Posterior cingulate gyrus (tissue), 11 donors: ENCODE results near the gene ERI3.
A peak's percentile ranks its signal among the peaks of the same experiment; 100 is the strongest.

Experiments used
- DNase-seq, 10 donors: peaks; one replicate each; pipeline versions ENCODE4 v3.0.0 to v3.0.0-alpha.2; 2020 to 2021; ENCODE audit warnings: mixed read lengths in 3 of 10
- intact Hi-C: fragments of 100-400 bp; cut with DNase I; formaldehyde crosslinking; loops from one replicate; pipeline ENCODE4 v1.15.1; 2023

The ERI3 gene

DNA sequence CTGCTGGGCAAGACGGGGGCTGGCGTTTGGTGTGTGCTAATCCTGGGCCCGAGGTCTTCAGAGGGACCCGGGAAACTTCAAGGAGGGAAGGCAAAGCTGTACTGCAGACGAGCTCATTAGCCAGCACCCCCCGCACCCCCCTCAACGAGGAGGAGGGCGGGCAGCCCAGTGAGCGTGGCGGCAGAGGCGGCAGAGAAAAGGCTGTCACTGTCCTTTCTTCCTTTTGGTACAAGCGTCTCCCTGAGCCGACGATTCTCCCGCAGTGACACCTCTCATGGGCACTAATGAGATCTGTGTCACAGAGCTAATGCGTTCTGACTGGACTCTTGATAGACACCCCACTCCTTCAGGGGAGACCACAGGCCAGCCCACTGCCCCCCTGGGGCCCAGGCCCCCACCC is 112.3 kb downstream of the ERI3 start:
- intact Hi-C loops, result no loop called here
- peak in 3 of 10 donors; percentile 37 to 82 (median 72) for DNase-seq

DNA sequence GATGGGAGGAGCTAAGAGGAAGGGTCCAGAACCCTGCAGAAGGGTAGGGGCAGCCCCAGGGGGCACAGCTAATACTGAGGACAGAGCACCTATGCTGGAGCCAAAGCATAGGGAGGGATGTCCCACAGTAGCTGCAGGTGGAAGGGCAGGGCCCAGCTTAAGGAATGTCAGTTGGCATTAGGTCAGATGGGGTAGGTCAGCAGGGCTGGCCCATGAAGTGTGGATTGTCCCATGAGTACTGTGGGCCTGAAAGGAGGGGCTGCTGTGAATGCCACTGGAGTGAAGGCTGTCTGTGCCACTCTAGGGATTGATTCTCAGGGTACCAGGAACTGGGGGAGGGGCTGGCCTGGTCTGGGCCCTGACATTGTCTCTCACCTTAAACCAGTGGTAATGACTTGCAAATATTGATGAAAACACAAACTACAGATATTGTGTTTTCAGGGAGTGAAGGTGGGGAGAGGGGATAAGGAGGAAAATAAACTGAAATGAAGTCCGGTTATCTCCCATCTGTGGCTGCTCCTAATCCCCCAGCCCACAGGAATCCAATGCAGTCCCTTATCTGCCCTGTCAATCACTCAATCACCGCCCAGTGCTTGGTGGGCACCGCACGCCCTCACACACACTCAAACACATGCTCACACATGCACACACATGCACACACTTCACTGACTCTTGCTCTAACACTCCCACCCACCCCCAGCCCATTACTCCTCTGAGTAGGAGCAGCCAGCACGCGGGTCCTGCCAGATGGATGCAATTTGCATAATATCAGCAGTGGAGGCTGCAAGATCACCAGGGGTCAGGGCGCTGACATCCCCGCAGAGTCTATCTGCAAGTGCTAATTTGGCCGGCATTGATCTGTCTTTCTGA is 114.0 kb downstream of the ERI3 start:
- peak in 1 of 10 donors; percentile 15 for DNase-seq
- intact Hi-C loops, result no loop called here

DNA sequence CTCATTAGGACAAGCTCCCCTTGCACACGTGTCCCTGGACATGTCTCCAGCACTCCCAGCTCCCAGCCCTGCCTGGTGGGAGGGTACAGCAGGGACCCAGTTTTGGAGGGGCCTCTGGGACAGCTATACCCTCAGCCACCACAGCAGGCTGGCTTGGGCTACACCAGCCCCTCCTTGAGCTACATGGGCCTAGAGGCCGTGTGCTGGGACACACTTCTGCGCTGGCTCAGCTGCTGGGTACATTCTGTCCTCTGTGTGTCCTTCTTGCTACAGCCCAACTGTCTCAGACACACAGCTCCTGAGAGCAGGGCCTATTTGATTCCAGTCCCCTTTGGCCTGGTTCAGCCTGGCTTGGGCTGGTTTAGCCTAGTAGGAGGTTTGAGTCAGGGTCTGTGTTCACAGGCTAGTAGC is 115.1 kb downstream of the ERI3 start:
- DNase-seq, result peak in 3 of 10 donors; percentile 27 to 83 (median 76)
- intact Hi-C loops, result no loop called here

DNA sequence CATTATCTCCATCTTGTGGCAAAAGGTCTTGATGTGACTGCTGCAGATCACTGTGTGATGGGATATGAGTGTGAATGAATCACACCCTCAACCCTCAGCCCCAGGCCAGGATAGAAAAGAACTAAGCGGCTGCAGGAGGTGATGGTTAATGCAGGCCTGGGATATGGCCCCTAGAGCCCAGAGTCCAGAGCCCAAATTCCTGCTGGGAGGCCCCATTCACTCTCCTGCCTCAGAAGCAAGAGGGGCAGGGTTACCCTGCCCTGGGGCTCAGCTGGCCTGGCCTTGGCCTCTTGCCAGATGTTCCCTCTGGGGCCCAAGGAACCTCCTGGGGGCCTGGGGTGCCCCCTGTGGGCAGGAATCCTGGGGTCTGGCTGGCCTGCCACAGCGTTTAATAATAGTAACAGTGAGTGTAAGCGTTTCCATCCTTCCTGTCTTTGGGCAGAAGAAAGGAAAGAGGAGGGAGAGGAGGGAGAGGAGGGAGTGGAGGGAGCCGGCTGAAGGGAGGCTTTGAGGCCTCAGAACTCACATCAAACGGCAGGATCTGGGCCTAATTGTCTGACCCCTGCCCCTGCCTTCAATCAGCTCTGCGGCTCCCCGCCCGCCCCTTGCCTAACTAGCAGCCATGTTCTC is 115.6 kb downstream of the ERI3 start:
- peak in 1 of 10 donors; percentile 34 for DNase-seq
- intact Hi-C loops, result no loop called here

DNA sequence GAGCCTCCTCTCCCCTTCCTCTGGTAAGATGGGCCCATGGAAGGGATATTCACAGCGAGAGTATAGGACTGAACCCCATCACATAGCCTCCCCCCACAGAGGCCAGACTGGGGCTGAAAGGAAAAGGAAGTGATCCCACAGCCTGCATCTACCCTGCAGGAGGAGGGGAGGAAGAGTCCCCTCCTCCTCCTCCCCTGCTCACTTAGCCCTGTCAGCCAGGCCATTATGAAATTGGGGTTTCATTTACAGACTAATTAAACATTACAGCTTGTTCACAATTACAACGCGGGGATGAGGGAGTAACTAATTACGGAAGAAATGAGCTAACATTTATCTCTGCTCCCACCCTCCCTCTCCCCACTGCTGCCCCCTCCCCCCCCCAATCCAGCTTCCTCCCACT is 116.4 kb downstream of the ERI3 start:
- DNase-seq, result peak in 1 of 10 donors; percentile 13
- intact Hi-C loops, result no loop called here

DNA sequence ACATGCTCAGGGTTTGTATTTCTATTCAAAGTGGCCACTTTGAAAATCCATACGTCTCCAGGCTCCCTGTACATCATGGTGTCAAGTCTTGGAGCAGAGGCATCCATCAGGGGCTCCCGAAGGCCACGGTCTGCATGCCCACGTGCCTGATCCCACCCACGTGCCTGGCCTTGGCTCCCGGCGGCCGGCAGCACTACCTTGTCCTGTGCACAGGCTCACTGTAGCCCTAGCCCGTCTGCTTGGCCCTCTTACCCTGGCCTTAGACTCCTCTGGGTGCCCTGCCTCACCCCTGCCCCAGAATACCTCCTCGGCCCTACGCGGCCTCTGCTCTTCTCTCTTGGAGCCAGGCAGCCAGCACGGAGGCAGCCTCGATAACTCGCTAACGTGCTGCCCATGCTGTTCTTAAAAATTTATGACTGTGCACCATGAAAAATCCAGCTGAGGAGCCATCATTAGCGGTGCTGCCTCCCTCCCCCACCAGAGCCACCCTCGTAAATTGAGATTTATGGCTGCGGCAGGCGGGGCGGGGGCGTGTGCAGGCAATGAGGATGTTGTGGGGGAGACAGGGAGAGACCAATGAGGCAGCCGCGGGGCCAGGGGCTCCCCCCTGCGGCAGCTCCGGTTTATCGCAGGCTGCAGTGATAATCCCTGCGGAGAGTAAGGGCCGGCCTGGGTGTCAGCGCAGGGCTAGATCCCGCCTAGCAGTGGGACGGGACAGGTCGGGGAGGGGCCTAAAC is 117.2 kb downstream of the ERI3 start:
- DNase-seq, result peak in 4 of 10 donors; percentile 36 to 91 (median 88)
- intact Hi-C loops, result no loop called here

DNA sequence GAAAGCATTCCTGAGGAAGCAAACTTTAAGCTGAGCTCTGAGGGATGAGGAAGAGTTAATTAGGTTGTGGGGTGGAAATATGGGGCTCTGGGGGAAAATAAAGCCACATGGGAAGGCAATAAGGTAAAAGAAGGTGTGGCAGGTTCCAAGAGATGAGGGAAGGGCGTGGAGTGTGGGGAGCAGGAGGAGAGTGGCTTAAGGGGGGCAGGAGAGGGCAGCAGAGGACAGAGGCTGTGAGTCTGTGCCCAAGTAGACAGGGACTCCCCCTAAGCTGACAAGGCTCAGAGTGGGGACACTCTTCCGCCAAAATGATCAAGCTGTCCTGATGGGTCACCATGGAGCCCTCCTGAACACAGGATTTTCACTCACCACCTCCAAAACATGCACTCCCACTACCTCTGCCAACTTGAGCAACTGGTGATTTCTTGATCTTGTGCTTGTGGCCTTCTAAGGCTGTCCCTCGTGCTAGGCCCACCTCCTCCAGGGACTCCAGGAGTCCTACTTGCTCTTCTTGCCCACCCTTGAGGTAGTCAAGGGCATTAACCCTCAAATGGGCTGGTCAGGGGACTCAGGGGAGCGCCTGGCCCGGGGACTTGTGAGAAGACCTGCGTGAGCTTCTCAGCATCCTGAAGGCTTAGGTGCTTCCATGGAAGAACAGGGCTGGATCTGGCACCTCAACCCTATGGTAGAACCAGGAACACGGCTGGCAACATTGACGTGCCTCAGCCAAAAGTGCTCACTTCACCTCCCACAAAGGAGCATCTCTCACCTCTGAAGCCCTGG is 118.4 kb downstream of the ERI3 start:
- DNase-seq, result peak in 1 of 10 donors; percentile 10
- intact Hi-C loops, result no loop called here

DNA sequence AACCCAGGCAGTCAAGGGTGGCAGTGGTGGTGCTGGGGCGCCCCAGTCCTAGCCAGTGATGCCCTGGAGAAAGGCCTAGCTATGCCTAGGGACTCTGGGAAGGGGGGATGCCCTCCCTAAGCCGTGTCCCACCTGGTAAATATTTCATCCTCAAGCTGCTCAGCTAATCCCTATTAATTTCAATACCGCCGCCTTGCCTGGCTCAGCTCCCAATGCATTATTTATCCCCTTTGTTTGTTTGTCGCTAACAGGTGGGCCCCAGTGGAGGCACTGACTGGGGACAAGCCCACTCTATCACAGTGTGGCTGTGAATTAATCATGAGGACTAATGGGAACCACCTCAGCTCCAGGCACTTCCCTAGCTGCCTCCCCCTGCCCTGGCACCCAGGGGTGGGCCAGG is 119.2 kb downstream of the ERI3 start:
- intact Hi-C loops, result no loop called here

DNA sequence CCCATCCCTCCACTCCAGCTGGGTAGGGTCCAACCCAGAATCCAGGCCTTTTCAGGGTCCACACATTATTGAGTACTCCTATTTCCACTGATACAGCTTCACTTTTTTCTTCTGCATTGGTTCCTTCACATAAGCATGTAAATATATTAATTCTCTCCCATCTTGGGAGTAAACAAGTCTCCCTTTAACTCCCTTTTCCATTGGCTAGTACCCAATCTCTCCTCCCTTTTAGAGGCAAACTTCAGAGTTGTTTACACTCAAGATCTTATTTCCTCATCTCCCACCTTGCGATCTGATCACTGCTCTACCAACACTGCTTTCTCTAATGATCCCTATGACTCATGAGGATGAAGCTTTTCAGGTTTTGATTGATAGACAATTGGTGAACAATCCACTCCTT is 121.5 kb downstream of the ERI3 start:
- intact Hi-C loops, result no loop called here
- no peak for DNase-seq

More for the DNA sequence above, 119.2 kb downstream of the ERI3 start:
- no peak for DNase-seq

DNA sequence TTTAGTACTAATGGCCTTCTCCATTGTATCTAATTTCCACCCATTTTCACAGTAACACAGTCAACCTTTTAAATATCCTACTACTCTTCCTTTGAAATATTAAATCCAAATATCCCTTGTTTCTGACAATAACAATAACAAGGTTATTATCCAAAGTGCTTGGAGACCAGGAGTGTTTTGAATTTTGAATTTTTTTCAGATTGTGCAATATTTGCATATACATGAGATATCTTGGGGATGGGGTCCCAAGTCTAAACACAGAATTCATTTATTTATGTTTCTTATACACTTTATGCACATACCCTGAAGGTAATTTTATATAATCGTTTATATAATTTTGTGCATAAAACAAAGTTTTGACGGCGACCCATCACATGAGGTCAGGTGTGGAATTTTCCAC is 124.3 kb downstream of the ERI3 start:
- intact Hi-C loops, result no loop called here

DNA sequence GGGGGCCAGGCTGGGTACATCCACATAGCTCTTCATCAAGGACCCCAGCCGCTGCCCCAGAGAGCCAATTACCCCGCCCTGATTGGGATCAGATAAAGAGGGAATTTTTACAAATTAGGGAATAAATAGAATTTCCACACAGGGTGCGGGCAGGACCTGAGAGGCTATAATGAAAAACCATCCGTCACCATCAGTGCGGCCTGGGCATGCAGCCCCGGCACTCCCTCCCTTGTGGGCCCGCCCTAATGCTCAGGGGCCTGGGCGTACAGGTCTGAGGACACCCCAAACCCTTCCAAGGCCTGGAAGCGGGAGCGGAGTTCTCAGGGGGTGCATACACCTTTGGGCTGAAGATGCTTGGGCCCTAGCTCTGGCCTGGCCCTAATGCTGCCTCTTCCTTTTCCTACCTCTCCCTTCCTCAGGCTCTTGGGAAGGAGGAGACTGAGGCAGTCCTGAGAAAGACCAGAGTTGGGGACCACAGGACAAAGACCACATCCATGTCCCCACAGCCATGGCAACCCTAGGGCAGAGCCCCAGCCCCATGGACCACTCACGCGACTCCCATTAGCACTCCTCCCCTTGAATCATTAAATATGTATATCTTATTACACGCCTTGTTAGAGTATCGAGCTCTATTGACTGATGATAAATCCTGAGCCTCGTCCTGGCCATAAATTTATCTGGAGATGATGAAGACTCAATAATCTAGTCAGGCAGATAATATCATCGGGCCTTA is 125.5 kb downstream of the ERI3 start:
- intact Hi-C loops, result no loop called here
- no peak for DNase-seq

More for the DNA sequence above, 124.3 kb downstream of the ERI3 start:
- DNase-seq, result no peak

DNA sequence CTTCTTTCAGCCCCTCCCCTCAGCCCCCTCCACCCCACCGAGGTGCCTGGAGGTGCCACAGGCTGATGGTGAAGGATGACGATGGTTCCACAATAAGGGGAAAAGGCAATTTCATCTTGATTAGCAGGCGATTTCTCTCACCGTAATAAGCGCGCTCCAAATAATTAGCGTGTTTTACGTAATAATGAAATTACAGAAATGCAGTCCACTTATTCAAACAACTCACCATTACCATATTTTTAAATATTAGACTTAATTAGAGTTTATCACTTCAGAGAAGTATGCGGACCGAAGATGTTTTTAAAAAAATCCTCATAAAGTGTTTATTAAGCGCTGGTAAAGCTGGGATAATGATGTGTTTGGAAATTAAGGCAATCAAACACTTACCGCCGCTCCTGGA is 126.8 kb downstream of the ERI3 start:
- intact Hi-C loops, result no loop called here
- DNase-seq, result no peak

DNA sequence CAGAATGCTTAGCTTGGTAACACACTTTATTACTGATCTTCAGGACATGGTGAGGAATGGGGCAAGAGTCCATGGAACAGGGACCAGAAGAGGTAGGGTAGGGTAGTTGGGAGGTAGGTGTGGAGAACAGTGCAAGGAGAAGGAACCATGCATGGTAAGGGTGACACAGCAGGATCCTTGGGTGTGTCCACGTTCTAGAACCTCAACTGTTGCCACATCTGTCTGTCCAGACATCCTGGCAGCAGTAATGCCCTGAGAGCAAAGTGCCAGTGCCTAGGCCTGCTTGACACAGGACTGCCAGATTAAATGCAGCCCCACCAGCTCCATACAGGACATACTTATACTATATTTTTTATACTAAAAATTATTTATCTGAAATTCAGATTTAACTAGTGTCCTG is 127.8 kb downstream of the ERI3 start:
- intact Hi-C loops, result no loop called here

DNA sequence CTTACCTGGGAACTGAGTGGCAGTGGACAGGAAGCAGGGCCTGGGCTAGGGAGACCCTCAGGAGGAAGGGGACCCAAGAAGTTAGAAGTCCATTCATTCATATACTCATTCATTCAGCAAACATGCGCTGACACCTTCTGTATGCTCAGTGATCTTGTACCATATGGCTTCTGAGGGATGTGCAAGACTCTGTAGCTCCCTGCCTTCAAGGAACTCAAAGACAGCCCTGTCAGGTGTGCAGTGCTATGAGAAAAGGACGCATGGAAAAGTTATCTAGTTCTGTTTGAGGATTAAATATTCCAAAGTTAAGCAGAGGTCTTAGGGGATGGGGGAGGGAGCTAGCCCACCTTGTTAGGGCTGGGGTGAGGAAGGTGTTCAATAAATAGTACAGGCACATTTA is 129.3 kb downstream of the ERI3 start:
- DNase-seq, result no peak
- intact Hi-C loops, result no loop called here

More for the DNA sequence above, 127.8 kb downstream of the ERI3 start:
- no peak for DNase-seq

DNA sequence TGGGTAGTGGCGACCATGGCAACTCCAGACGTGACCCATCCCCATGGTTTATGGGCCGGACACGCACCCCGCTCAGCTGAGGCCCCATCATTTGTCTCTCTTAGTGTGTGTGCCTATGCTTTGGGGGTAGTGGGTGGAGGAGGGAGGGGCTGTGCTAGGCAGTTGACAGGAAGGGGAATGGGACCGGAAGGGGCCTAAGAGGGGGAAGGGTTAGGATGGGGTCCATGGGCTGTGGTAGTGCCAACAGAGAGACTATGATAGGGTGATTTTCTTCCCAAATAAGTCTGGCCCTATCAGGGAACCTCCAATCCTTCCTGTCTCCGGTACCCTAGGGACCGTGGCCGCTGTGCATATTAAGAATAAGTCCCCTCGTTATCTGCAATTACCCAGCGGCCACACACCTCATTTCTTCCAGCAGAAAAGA is 131.9 kb downstream of the ERI3 start:
- DNase-seq, result no peak
- intact Hi-C loops, result no loop called here

DNA sequence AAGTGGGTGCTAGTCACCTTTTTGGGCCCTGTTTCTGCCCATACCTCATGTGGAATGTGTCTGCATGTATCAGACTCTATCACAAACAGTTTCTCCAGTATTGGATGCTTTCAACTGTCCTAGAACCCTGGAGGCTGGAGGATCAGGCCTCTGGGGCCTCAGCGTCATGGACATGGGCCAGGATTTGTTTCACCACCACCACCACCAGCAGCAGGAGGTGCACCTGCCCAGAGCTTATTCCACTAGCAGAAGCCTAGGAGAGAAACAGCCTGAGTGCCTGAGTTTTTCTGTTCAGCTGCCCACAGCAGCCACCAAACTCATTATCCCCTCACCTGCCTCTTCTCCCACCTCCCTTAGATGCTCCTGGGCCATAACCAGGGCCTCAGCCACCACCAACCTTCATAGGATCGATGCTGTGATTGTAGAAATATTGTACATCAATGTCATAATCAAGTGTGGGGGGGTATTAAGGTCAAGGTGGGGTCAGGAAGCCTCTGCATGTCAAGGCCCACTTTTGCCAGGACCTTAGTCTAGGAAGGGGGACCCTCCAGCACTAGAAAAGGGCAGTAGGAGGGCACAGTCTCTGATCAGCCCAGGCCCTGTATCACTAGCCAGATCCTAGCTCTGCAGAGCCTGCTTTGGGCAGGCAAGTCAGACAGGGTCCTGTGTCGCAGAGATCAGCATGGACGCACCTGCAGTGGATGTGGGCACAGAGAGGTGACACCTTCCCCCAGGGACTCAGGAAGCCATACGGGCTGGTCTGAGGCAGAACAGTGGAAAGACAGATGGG is 132.5 kb downstream of the ERI3 start:
- intact Hi-C loops, result no loop called here

DNA sequence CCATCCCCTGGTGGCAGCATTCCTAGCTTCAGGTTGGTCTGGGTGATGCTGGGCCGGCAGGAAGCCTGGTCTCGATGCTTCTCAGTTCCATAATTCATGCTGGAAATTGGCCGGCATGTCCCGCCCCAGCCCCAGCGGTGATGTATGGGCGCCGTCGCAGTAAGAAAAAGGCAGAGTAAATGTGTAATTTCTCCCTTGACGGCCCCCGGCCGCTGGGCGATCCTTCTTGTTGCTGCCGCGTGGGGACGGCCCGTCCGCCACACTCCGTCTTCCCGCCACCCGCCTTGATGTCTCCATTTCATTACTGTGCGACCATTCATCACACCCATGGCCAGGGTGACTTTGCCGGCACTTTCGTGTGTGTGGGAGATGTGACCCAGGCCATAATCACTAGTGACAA is 133.3 kb downstream of the ERI3 start:
- intact Hi-C loops, result no loop called here
- DNase-seq, result no peak

More for the DNA sequence above, 132.5 kb downstream of the ERI3 start:
- no peak for DNase-seq

DNA sequence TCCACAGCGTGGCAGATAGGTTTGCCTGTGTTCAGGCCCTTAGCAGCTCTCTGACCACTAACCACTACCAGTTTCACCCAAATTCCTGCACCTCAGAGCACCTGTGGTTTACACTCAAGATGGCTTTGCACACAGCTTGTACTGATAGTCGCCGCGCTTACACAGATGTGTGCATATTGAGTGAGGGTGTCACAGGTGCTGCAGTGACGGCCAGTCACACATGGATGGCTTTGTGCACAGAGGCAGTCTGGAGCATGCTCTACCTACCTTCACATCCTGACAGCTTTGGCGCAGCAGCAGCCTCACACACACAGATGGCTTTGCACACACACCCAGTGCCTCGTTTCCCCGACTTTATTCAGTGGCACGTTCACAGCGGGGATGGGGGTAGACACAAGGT is 134.3 kb downstream of the ERI3 start:
- intact Hi-C loops, result no loop called here
- DNase-seq, result no peak
